ENCODE measurements around the gene LMOD1.

LMOD1 gene

DNA sequence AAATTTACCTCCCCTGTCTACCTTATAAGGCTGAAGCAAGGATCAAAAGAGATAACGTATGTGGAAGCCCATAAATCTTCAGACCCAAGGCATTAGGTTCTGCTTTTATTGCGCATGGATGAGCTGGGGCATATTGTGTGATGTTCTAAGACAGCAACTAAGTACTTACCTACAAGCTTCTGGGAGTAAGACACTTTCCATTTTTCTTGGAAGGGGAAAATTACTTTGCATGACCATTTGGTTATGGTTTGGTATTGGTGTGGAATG is 21.1 kb downstream of the LMOD1 start:
- no peak for DNase-seq (ENCODE audit: low spot score)
- ChIA-PET CTCF (interaction anchor here (0.7 to 0.8 kb wide), 3 partner anchors 75 to 894 kb away, joined by 3 to 5 read pairs (median 4); no protein-coding TSS in a partner anchor), POLR2A (ENCODE audit: low non-redundant PET) (interaction anchor here (0.6 kb wide), 1 partner anchor 11 kb away, joined by 13 read pairs; no protein-coding TSS in a partner anchor)
- TF ChIP-seq, protein P1, sequence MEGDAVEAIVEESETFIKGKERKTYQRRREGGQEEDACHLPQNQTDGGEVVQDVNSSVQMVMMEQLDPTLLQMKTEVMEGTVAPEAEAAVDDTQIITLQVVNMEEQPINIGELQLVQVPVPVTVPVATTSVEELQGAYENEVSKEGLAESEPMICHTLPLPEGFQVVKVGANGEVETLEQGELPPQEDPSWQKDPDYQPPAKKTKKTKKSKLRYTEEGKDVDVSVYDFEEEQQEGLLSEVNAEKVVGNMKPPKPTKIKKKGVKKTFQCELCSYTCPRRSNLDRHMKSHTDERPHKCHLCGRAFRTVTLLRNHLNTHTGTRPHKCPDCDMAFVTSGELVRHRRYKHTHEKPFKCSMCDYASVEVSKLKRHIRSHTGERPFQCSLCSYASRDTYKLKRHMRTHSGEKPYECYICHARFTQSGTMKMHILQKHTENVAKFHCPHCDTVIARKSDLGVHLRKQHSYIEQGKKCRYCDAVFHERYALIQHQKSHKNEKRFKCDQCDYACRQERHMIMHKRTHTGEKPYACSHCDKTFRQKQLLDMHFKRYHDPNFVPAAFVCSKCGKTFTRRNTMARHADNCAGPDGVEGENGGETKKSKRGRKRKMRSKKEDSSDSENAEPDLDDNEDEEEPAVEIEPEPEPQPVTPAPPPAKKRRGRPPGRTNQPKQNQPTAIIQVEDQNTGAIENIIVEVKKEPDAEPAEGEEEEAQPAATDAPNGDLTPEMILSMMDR (conservative IDR thresholded peaks at IDR 0.05; ENCODE audit: low read depth): no peak
- no peak overlapping the region for H3K27ac ChIP-seq

DNA sequence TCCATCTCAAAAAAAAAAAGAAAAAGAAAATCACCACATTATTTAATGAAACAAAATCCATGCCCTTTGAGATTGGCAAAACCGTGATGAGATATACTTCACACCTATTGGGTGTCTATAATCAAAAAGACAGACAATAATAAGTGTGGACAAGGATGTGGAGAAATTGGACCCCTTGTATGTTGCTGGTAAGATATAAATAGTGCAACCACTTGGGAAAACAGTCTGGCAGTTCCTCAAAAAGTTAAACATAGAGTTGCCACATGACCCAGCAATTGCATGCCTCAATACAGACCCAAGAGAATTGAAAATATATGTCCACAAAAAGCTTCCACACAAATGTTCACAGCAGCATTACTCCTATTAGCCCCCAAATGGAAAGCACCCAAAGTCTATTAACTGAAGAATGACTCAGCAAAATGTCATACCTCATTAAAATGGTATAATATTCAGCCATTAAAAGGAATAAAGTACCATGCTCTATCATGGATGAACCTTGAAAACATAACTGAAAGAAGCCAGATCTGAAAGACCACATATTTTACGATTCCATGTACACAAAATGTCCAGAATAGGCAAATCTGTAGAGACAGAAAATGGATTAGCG is 24.3 kb downstream of the LMOD1 start:
- POLR2A ChIA-PET (ENCODE audit: low non-redundant PET): no interaction called here
- DNase-seq (ENCODE audit: low spot score): no peak
- TF ChIP-seq, protein P1 (conservative IDR thresholded peaks at IDR 0.05; ENCODE audit: low read depth): no peak
- CTCF ChIA-PET: no interaction called here
- no peak overlapping the region for H3K27ac ChIP-seq

DNA sequence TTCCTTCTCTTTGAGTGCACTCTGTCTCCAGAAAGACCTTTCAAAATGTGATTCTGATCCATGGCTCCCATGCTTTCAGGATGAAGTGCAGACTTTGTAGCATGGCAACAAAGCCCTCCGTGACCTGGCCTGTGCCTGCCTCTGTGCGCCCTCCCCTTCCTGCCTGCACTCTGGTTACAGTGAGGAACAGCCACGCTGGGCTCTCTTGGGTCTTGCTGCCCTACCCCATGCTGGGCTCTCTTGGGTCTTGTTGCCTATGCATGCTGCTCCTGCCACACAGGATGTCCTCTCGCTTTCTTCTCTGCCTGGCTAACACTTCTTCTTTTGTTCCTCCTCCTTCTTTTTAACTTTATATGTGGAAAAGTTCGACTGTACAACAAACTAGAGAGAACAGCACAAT is 28.0 kb downstream of the LMOD1 start:
- ChIA-PET CTCF (interaction anchor here (1.1 to 1.7 kb wide), 2 partner anchors 23 to 381 kb away, joined by 3 to 9 read pairs; no protein-coding TSS in a partner anchor), POLR2A (ENCODE audit: low non-redundant PET) (no interaction called here)
- no peak for DNase-seq (ENCODE audit: low spot score)
- no peak overlapping the region for H3K27ac ChIP-seq
- TF ChIP-seq, protein P1 (conservative IDR thresholded peaks at IDR 0.05; ENCODE audit: low read depth): no peak

DNA sequence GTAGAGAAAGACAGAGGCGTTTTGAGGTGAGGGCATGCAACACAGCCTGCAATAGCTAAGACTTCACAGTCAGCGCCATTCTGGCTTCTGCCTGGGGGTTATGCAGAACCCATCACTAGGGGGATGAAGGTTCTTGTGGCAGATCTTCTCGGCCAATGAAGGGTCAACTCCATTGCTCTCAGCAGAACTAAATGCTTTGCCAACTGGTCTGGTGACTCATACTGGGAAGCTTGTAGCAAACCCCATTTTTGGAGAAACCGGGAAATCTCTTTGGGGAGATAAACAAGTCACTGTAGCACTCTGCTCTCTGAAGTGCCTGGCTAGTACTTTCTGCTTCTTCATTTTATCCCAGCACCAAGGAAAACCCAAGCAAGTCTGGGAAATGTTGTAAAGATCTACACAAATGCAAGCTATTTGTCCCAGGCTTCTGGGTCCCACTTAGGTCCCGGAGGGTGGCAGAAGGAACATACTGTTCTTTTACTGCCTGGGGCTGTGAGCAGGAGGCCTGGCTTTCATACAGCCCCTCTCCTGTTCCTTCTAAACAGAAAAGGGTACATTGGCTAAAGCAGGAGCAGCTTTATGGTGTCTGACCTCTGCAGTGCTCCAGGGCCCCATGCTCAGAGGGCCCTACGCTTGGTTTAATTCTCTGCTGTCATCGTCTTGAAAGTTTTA is 28.9 kb downstream of the LMOD1 start:
- DNase-seq (ENCODE audit: low spot score): peak; percentile 64
- peak overlapping the region; percentile 4; the same call in 1 of the 2 replicates for H3K27ac ChIP-seq
- TF ChIP-seq, protein P1 (conservative IDR thresholded peaks at IDR 0.05; ENCODE audit: low read depth): no peak
- ChIA-PET POLR2A (ENCODE audit: low non-redundant PET) (no interaction called here), CTCF (interaction anchor here (0.5 to 1.7 kb wide), 6 partner anchors 22 to 380 kb away, joined by 3 to 9 read pairs (median 3); no protein-coding TSS in a partner anchor)

DNA sequence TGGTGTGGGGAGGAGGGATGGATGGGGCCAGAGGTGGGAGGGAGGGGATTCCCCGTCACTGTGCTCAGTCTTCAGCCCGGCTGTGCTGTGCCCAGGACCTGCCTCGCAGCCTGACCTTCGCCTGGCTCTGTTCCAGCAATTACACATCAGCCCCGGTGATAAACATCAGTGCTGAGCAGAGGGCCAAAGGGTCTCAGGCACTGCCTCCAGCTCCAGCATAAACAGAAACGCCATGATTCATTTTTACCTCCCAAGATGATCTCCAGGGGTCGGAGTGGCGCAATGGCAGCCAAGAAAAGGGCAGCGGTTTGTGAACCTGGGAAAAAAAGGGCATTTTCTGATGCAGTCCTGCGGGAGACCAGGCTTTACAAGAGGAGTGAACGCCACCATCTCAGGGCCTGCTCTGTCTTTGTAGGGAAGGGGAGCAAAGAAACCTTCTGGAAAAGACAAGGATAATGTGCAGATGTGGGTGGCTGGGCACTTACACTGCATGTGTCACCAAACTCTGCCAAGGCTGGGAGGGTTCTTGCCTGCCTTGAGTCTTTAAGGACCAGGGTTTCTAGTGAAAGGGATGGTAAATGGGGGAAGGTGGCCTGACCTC is 29.6 kb downstream of the LMOD1 start:
- TF ChIP-seq, protein P1 (conservative IDR thresholded peaks at IDR 0.05; ENCODE audit: low read depth): no peak
- peak; percentile 64 for DNase-seq (ENCODE audit: low spot score)
- peak overlapping the region; percentile 4; the same call in 1 of the 2 replicates for H3K27ac ChIP-seq
- CTCF ChIA-PET: interaction anchor here (0.6 to 1.7 kb wide), 5 partner anchors 21 to 1079 kb away, joined by 3 to 9 read pairs (median 3); no protein-coding TSS in a partner anchor
- POLR2A ChIA-PET (ENCODE audit: low non-redundant PET): no interaction called here

DNA sequence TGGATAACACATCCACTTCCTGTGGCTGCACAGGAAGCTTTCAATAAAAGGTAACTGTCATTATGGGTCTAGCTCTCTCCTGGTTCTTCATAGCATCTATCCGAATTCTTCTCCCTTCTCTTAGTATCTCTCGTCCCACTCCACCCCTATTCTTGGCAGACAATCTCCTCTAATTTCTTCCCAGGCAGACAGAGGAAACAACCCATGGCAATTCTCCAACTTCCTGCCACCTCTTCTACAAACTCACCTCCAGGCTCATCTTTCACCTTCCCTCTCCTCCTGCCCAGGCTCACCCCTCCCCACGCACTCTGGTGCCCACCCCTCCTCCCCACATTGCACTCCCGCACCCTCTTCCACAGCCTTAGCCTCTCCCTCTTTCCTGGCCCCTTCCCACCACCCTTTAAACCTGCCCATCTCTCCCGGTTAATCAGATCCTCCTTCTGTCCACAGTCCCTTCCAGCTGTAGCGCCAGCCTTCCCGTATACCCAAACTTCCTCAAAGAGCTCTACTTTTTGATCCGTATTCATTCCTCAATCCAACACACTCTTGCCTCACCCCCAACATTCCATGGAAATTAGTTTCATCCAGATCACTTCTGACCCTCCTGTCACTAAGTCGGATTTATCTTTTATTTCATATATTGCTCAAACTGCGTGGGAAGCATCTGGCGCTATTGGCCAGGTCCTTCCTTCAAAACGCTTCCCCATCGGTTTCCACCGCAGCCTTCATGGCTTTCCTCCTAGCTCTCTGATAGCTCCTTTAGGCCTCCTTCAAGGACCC is 31.7 kb downstream of the LMOD1 start:
- ChIA-PET CTCF (interaction anchor here (0.6 to 2.8 kb wide), 2 partner anchors 19 to 413 kb away, joined by 3 to 18 read pairs; no protein-coding TSS in a partner anchor), POLR2A (ENCODE audit: low non-redundant PET) (no interaction called here)
- no peak overlapping the region for H3K27ac ChIP-seq
- DNase-seq (ENCODE audit: low spot score): no peak
- TF ChIP-seq, protein P1 (conservative IDR thresholded peaks at IDR 0.05; ENCODE audit: low read depth): no peak

Measured in RWPE1 (cell line).